ENCODE results near the gene CPT1A. TPM values are rescaled to one million over a fixed set of nuclear protein-coding genes. Genes with fewer than 3 reads are reported as not detected.

CPT1A gene
- total RNA-seq, 1 donor from 2014 or later = 4.1 TPM

GRCh38 chr11:68844376-68844775, 2.7 kb upstream of the CPT1A start:
- Mint-ChIP-seq H3K36me3 (ENCODE audit: unreplicated experiment) (peaks cover 4% of the 10 kb centered on the region), H3K4me1 (ENCODE audit: low read depth, unreplicated experiment) (peaks cover 2% of the 10 kb centered on the region), H3K9me3 (ENCODE audit: unreplicated experiment) (peaks cover 6% of the 10 kb centered on the region), H3K27me3 (ENCODE audit: unreplicated experiment) (peaks cover 21% of the 10 kb centered on the region), H3K27ac (ENCODE audit: unreplicated experiment) (no peak overlapping the region), H3K4me3 (ENCODE audit: unreplicated experiment) (peak overlapping the region; percentile 72)
- no peak for TF ChIP-seq CTCF (IDR thresholded peaks at IDR 0.05; ENCODE audit: partially characterized antibody, unreplicated experiment)
- DNase-seq = no peak

GRCh38 chr11:68843703-68844312, 2.1 kb upstream of the CPT1A start:
- Mint-ChIP-seq H3K27me3 (ENCODE audit: unreplicated experiment) (peaks cover 21% of the 10 kb centered on the region), H3K4me3 (ENCODE audit: unreplicated experiment) (peak overlapping the region; percentile 72), H3K36me3 (ENCODE audit: unreplicated experiment) (peaks cover 4% of the 10 kb centered on the region), H3K9me3 (ENCODE audit: unreplicated experiment) (peaks cover 7% of the 10 kb centered on the region), H3K27ac (ENCODE audit: unreplicated experiment) (no peak overlapping the region), H3K4me1 (ENCODE audit: low read depth, unreplicated experiment) (peaks cover 2% of the 10 kb centered on the region)
- TF ChIP-seq CTCF (IDR thresholded peaks at IDR 0.05; ENCODE audit: partially characterized antibody, unreplicated experiment) = peak; percentile 49
- peak; percentile 45 for DNase-seq

- peaks cover 4% of the 10 kb centered on the region for H3K36me3 Mint-ChIP-seq (ENCODE audit: unreplicated experiment)
Observed at GRCh38 chr11:68843052-68843561, 1.4 kb upstream of the CPT1A start.

GRCh38 chr11:68842427-68843051, 823 bp upstream of the CPT1A start:
- peaks cover 21% of the 10 kb centered on the region for H3K27me3 Mint-ChIP-seq (ENCODE audit: unreplicated experiment)
- peaks cover 9% of the 10 kb centered on the region for H3K9me3 Mint-ChIP-seq (ENCODE audit: unreplicated experiment)
- no peak for TF ChIP-seq CTCF (IDR thresholded peaks at IDR 0.05; ENCODE audit: partially characterized antibody, unreplicated experiment)
- peaks cover 2% of the 10 kb centered on the region for H3K4me1 Mint-ChIP-seq (ENCODE audit: low read depth, unreplicated experiment)
- DNase-seq = no peak
- H3K27ac Mint-ChIP-seq (ENCODE audit: unreplicated experiment) = no peak overlapping the region
- peaks cover 4% of the 10 kb centered on the region for H3K36me3 Mint-ChIP-seq (ENCODE audit: unreplicated experiment)
- H3K4me3 Mint-ChIP-seq (ENCODE audit: unreplicated experiment) = peak overlapping the region; percentile 44

More at GRCh38 chr11:68843052-68843561, 1.4 kb upstream of the CPT1A start:
- H3K27me3 Mint-ChIP-seq (ENCODE audit: unreplicated experiment) = peaks cover 21% of the 10 kb centered on the region
- no peak overlapping the region for H3K27ac Mint-ChIP-seq (ENCODE audit: unreplicated experiment)
- H3K9me3 Mint-ChIP-seq (ENCODE audit: unreplicated experiment) = peaks cover 9% of the 10 kb centered on the region
- H3K4me1 Mint-ChIP-seq (ENCODE audit: low read depth, unreplicated experiment) = peaks cover 2% of the 10 kb centered on the region
- TF ChIP-seq CTCF (IDR thresholded peaks at IDR 0.05; ENCODE audit: partially characterized antibody, unreplicated experiment) = no peak
- DNase-seq = no peak
- peak overlapping the region; percentile 44 for H3K4me3 Mint-ChIP-seq (ENCODE audit: unreplicated experiment)
